ENCODE measurements around the gene PROCR. TPM values are rescaled to one million over a fixed set of nuclear protein-coding genes. Genes with fewer than 3 reads are reported as not detected.
A peak's percentile ranks its signal among the peaks of the same experiment; 100 is the strongest.
"Not testable (repeated sequence)": the region's sequence is repeated elsewhere in the genome, so short reads cannot be mapped to it uniquely, and the experiment has no call there.

The PROCR gene
- 32.2 and 48.0 TPM in 2 replicates for total RNA-seq (2014; rRNA removed; shearing (Covaris generic))

DNA sequence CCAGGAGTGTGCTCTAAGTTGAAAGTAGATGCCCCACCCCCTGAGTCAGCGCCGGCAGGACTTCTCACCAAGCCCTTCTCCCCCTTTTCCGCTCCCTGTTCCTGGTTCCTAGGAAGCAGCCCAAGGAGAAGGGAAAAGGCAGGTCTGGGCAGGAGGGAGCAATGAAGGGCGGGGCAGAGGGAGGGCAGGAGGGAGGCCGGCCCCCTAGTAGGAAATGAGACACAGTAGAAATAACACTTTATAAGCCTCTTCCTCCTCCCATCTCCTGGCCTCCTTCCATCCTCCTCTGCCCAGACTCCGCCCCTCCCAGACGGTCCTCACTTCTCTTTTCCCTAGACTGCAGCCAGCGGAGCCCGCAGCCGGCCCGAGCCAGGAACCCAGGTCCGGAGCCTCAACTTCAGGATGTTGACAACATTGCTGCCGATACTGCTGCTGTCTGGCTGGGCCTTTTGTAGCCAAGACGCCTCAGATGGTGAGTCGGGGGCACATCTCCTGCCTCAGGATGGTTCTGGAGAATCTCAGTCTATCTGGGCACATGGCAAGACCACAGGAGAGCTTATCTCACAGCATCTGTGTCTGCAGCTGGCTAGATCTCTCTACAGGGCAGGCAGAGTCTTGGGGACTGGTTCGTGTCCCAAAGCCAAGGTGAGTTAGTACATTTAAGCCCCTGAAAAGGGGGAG lies at the start of gene PROCR:
Gene PROCR, plus strand, starts transcription at position 320 of the 681 bp plus-strand sequence. Its CDS starts 83 bp downstream, at position 403.
- DNase-seq (ENCODE audit: low spot score) = peak; percentile 99

DNA sequence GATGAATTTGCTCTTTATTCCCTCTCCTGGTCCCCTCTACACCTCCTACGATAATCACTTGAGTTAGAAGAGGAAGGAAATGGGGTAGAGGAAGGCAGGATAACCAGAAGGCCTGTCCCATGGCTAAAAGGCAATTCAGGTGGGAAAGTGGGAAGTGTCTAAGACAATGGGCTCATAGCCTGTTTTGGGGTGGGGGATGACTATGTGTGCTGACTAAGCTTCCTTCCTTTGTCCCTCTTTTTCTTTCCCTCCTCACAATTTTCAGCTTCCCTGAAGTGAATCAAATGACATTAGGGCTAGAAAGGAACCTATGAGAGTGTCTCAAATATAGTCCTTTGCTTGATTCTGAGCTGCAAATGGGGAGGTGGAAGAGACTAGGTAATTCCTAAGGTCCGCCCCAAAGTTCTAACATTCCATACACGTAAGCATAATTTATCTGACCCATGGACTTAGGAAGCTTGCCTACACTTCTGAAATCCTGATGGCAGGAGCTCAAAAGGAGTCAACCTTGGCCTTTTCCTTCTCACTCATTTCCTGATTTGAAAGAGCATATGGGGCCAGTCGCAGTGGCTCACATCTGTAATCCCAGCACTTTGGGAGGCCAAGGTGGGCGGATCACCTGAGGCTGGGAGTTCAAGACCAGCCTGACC lies 49.0 kb upstream of the PROCR start:
- DNase-seq (ENCODE audit: low spot score) = no peak

DNA sequence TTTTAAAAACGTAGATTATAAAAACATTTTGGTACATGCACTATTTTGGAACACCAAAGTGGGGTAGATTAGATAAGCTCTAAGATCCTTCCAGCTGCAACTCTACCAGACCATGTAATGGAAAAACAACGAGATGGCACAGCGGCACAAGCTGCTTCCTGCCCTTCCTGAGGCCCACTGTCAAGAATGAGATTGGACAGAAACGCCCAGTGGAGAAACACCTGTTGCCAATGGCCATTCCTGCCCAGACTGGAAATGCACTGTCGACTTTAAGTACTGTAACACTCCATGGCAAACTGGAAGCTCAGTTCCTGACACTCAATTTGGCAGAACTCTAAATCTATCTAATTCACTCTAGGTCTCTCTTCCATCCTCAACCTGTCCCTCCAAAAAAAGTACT lies 46.1 kb upstream of the PROCR start:
- DNase-seq (ENCODE audit: low spot score) = no peak

DNA sequence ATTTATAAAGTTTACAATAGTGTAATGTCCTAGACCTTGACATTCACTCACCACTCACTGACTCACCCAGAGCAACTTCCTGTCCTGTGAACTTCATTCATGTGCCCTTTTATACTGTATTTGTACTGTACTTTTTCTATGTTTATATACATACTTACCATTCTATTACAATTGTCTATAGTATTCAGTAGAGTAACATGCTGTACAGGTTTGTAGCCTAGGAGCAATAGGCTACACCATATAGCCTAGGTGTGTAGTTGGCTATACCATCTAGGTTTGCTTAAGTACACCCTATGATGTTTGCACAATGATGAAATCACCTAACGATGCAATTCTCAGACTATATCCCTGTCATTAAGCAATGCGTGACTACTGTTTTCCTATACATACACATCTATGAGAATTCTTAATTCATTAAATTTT lies 42.2 kb upstream of the PROCR start:
- peak; percentile 56 for DNase-seq (ENCODE audit: low spot score)

DNA sequence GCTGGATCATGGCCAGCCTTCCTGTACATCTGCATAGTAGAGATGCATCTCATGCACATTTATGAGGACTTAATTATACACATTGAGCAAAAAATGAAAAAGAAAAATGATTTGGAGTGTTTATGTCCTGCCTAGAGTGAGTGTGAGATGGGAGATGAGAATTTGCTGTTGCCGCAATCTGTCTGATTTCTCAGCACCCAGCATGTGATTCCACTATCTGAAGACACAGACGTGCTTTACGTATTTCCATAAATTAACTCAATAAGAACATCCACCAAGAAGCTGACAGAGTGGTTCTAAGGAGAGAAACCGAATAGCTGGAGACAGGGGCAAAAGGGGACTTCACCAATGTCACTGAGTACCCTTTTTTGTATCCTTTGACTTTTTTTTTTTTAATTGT lies 39.9 kb upstream of the PROCR start:
- no peak for DNase-seq (ENCODE audit: low spot score)

DNA sequence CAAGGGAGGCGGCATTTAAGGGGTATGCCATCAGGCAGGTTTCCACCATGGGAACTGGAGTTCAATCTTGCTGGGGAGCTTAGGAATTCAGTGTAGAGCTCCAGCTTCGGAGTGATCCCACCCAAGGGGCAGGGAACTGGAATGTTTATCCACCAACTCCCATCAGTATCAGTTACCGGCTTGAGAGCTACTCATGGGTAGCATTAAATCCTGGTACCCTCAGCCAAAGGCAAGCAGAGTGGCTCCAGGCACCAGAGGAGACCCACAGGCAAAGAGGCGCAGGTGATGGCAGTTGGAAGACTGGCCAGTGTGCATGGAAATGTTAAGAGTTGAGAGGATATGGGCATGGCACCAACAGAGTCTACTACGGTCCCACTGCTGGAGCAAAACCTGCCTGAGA lies 38.8 kb upstream of the PROCR start:
- no peak for DNase-seq (ENCODE audit: low spot score)

DNA sequence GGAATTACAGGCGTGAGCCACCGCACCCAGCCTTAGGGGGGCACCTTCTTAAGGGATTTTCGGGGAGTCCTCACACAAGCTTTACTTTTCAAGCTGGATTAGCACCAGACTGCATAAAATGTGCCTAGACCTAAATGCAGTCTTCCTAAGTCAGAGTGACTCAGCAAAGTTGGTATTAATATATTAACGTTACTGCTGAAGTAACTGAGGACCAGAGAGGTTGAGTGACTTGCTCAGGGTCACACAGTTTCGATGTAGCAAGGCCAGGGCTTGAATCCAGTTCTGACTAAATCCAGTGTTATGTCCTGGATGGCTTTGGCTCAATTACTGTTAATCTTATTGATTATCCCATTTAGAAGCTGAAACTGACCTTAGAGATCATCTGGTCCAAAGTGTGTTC lies 38.1 kb upstream of the PROCR start:
- no peak for DNase-seq (ENCODE audit: low spot score)

DNA sequence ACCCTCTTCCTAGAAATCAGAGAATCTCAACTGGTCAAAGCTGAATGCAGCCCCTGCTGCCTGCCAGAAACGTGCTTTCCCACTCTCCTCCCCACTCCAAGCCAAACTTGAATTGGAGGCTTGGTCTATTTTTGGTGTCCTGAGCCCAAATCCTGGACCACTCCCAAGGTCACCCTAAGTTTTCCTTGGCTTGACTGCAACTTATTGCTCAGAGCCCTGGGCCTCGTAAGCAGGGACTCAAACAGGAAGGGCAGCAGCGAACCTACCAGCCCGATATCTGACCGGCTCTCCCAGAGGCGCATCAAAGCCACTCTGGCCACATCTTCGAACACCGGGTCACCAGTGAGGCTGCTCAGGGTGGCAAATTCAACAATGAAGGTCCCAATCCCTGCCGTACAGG lies 37.4 kb upstream of the PROCR start:
- DNase-seq (ENCODE audit: low spot score) = no peak

DNA sequence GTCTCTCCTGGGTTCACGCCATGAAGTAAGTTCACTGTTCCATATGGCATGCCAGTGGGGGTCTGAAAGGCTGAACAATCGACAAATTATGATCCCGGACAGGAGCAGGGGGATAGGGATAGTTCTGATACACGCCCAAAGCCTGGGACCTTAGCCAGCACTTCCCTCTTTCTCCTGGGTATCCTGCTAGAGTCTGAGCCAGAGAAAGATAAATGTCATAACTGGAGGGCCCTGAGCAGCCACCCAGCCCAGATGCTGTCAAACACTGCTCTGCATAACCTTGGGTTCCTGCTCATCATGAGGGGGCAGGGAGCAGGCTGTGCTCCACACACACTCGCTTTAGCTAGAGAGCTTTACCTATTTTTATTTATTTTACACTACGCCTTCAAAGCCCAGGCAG lies 37.0 kb upstream of the PROCR start:
- no peak for DNase-seq (ENCODE audit: low spot score)

DNA sequence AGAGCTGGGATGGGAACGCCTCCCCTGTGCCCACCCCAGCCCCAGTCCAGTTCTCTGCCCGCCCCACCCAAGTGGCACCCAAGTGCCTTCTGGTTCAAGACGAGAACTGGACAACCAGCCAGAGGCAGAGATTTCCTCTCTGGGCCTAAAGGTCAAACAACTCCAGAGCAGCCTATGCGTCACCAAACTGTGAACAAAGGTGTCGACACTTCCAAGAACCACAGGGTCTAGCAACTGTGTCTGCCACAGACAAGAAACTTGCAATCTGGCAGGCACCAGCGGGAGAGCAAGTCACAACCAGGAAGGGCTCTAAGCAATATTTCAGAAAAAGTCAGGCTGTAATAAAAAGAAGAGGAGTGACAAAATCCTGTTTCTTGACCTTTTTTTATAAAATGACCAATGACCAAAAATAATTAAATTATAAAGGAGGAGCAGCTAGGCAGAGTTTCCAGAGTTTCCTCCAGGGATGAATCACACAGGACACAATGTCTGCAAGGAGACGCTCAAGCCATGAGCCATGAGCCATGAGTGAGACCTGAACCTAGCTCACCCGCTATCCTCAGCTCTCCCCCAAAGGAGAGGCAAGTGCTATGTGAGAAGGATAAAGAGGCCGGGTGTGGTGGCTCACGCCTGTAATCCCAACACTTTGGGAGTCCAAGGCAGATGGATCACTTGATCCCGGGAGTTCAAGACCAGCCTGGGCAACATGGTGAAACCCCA lies 35.8 kb upstream of the PROCR start:
- DNase-seq (ENCODE audit: low spot score) = peak; percentile 19

DNA sequence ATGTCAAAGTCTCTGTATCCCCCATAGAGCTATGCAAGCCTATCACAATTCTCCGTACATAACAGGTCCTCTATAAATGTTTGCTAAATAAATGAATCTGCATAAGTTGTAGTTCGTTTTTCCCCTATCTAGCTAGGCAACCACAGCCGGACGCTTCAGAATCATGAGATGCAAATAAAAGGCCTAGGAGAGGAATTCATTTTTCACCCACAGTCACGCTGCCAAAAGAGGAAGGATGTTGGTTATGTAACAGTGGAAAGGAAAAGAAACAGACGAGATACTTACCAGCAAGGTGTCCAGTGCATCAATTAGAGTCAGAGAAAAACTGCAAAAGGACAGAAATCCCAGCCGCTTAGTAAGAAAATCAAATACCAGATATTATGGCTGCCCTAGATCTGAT lies 27.2 kb upstream of the PROCR start:
- DNase-seq (ENCODE audit: low spot score) = no peak

DNA sequence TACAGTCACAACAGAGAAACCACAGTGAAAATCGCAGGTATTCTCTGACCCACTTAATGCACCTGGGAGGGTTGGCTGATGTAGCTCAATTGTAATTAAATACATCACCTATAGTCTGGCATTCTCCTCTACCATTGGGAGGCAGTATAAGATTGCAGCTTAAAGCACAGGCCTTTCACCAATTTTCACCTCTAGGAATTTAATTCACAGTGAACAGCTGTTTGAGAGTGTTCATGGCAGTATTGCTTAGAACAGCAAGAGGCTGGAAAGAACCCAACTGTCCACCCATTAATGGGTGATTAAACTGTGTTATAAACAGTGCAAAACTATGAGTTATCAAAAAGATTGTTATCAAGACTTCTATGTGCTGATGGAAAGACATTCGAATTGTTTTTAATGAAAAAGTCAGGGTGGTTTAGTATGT lies 26.7 kb upstream of the PROCR start:
- DNase-seq (ENCODE audit: low spot score) = peak; percentile 50

DNA sequence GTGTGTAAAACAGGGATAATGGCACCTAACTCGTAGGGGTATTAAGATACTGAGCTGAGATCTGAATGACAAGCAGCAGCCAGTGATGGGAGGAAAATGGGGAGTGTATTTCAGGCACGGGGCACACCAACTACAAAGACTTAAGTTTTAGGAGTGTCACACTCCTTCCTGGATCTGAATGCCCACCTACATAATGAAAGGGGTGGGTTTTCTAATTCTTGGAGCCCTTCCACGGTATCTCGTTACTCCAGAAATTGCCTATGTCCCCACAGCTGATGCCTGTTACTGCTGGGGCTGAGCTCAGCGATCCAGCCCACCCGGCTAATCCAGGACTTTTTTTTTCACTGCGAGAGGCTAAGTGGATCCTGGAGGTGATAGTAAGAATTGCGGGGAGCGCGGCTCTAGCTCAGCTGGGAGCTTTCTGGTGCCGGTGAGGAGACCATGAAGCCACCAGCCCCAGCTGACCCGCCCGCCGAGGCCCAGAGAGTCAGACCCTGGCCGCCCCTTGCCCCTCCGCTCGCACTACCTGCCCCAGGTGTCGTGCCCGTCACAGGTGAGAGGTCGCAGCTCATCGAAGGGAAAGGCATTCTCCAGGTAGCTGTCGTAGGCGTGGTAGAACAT lies 25.5 kb upstream of the PROCR start:
- DNase-seq (ENCODE audit: low spot score) = peak; percentile 23

DNA sequence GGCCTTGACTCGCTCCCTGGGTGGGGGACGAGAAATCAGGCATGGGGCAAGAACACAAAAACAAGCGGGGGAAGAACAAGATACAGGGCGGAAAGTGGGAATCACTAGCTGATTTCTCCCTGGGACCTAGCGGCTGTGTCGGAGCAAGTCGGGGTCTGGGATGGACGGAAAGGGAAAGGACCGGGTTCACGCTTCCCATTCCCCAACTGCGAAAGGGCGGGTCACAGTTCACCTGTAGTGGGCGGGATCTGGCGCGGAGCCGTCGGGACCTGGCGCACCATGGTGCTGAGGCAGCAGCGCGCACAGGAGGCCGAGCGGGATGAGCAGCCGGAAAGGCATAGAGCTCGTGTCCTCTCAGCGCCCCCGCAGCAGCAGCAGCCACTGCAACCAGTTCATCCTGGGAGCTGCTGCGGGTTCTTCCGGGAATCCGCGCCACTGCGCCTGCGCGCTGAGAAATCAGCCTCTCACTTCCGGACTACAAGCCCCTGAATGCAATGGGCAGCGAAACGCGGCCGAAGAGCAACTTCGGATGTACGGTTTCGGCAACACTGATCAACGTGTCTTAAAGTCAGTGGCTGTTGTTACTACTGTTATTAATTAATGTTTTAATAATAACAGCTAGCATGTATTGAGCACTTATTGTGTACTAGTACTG lies 24.8 kb upstream of the PROCR start, which contains the start of gene EDEM2:
Gene EDEM2, minus strand, starts transcription at position 417 of the 655 bp plus-strand sequence. Its CDS starts 78 bp downstream, at position 339.
- DNase-seq (ENCODE audit: low spot score) = peak; percentile 91

DNA sequence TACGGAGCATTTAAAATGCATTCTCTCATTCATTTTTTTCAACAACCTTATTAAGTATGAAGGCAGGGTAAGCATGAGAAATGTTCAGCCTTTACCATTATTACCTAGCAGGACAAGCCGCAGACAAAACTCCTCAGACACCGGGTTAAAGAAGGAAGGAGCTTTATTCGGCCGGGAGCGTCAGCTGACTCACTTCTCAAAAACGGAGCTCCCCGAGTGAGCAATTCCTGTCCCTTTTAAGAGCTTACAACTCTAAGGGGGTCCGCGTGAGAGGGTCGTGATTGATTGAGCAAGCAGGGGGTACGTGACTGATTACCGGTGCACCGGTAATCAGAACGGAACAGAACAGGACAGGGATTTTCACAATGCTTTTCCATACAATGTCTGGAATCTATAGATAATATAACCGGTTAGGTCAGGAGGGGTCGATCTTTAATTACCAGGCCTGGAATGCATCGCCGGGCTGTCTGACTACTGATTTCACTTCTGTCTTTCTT lies 24.2 kb upstream of the PROCR start:
- DNase-seq (ENCODE audit: low spot score) = peak; percentile 22

DNA sequence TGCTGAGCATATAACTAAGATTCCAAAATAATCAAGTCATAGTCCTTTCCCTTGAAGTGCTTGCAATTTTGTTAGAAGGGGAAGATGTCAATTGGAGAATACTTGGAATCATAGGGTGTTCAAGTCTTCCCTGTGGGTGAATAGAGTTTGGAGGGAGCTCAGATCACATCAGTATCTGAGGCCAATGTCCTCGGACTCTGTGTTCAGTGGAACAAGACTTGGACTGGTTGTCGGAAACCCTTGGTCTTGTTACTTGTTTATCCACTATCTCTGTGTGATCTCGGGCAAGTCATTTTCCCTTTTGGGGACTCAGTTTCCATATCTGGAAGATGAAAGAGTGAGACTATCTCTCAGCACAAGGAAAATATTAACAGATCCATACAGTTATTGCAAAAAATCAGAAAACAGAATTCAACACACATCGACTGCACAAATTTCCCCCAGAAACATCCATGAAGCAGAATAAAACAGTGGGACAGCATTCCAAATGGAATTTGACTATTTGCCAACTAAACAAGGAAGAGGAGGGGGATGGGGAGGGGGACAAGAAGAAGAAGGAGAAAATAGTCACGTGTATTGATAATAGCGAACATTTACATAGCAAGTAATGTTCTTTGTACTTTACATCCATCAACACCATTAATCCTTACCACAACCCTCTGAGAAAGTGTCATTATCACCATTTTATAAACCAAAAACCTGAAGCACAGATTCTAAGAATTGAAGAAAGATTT lies 20.9 kb upstream of the PROCR start:
- DNase-seq (ENCODE audit: low spot score) = no peak

DNA sequence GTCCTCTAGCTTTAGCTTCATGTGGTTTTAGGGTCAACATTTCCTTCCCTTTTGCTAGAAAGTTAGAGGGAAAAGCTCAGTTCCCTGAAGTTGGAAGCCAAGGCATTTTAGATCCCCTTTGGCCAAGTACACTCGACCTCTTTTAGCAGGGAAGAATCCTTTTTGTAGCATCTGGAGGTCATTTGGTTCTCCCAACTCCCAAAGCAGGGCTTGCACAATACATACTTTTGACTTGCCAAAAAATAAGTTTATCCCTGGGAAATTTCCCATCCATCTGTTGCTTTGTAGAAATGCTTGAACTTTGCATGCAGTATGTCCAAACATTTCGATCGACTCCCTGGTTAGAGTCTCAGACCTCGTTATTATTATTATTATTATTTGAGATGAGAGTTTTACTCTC lies 20.1 kb upstream of the PROCR start:
- DNase-seq (ENCODE audit: low spot score) = no peak

DNA sequence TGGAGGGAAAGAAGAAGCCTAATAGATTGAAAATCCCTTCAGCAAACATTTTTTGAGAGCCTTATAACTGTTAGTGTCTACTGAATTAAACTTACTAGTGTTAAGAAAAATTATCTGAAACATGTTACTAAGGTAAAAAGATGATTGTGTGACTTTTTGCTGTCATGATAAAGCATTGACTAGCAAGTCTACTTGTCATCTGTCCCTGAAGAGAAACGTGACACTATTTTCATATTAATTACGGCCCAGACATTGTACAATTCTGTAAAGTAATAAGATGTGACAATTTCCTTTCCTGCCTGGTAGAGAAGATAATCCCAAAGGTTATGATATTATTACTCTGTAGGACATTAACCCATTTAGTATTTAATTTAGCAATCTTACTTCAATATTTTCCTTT lies 15.9 kb upstream of the PROCR start:
- DNase-seq (ENCODE audit: low spot score) = no peak

DNA sequence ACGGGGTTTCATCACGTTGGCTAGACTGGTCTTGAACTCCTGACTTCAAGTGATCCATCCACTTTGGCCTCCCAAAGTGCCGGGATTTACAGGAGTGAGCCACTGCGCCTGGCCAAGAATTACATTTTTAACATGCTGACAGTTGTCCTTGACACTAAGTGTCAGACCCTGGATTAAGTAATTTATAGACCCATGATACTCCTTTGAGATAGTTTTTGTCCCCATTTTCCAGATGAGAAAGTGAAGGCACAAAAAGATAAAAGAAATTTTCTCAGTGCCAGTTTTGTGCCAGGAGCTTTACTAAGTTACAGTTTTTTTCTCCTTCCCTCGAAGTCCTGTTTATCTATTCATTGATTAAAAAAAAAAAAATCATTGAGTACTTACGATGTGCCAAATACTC lies 14.9 kb upstream of the PROCR start:
- DNase-seq (ENCODE audit: low spot score) = no peak

DNA sequence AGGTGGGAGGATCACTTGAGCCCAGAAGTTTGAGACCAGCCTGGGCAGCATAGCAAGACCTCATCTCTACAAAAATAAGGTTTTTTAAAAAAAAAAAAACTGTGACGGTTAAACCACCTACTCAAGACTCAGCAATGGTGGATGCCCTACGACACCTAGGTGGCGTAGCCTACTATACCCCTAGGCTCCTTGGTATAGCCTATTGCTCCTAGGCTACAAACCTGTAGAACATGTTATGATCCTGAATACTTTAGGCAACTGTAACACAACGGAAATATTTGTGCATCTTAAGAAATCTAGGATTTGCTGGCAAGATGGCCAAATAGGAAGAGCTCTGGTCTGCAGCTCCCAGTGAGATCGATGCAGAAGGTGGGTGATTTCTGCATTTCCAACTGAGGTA lies 11.5 kb upstream of the PROCR start:
- DNase-seq (ENCODE audit: low spot score) = not testable (repeated sequence)

DNA sequence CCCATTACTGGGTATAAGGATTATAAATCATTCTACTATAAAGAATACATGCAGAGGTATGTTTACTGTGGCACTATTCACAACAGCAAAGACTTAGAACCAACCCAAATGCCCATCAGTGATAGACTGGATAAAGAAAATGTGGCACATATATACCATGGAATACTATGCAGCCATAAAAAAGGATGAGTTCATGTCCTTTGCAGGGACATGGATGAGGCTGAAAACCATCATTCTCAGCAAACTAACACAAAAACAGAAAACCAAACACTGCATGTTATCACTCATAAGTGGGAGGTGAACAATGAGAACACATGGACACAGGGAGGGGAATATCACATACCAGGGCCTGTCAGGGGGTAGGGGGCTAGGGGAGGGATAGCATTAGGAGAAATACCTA lies 7.3 kb upstream of the PROCR start:
- not testable (repeated sequence) for DNase-seq (ENCODE audit: low spot score)

All from A172 (cell line).